ENCODE results near the gene SLC24A2.
"Not testable (repeated sequence)": the region's sequence is repeated elsewhere in the genome, so short reads cannot be mapped to it uniquely, and the experiment has no call there.

SLC24A2 gene

DNA sequence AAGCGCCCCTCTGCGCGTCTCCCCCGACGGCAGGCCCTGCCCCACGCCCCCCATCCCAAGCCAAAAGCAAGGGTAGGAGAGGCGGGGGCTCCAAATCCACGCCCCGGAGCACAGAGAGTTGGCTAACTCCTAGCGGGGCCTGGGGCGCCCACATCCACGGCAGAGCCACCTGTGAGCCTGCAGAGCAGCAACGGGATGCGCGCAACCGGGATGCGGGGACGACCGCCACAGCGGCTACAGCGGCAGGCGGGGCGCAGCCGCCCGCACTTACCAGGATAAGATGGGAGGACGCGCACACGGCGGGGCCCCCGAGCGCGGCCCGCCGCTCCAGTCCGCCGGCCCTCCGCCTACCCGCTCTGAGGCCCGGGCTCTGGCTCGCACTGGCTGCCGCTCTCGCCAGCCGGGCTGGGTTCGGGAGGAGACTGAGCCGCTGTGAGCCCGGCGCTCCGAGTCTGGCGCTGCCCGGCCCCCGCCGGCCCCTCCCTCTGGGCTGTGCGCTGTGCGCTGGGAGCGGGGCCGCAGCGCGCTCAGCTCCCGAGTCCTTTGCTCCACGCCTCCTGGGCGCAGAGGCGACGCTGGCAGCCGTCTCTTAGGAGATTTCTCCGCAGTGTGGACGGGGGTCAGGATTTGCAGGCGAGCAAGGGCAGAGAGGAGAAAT lies at the start of gene SLC24A2:
Gene SLC24A2, minus strand, starts transcription at position 424 of the 658 bp plus-strand sequence.
- in situ Hi-C loops (cut with MboI; ENCODE audit: low sequenced_read_pairs), result no loop called here
- Histone ChIP-seq H3K27me3 (ENCODE audit: low read depth) (no peaks in the 10 kb centered on the region), H3K9me3 (no peaks in the 10 kb centered on the region)

DNA sequence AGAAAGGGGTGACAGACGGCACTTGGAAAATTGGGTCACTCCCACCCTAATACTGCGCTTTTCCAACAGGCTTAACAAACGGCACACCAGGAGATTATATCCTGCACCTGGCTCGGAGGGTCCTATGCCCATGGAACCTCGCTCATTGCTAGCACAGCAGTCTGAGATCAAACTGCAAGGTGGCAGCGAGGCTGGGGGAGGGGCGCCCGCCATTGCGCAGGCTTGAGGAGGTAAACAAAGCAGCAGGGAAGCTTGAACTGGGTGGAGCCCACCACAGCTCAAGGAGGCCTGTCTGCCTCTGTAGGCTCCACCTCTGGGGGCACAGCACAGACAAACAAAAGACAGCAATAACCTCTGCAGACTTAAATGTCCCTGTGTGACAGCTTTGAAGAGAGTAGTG lies 44.5 kb upstream of the SLC24A2 start:
- H3K4me3 ChIP-seq; DNase-seq (ENCODE audit: low spot score in 2 of 2); in situ Hi-C loops (cut with MboI; ENCODE audit: low sequenced_read_pairs); H3K27me3 ChIP-seq (ENCODE audit: low read depth); H3K36me3 ChIP-seq (replicated peaks); H3K4me1 ChIP-seq; H3K9me3 ChIP-seq: not testable (repeated sequence)

More for the DNA sequence above, at the start of gene SLC24A2:
- no peak within 1 kb of the TSS for H3K4me3 ChIP-seq
- no peak for DNase-seq (ENCODE audit: low spot score in 2 of 2)
- H3K4me1 ChIP-seq, result no peaks in the 10 kb centered on the region
- H3K36me3 ChIP-seq (replicated peaks), result no peaks in the 10 kb centered on the region

DNA sequence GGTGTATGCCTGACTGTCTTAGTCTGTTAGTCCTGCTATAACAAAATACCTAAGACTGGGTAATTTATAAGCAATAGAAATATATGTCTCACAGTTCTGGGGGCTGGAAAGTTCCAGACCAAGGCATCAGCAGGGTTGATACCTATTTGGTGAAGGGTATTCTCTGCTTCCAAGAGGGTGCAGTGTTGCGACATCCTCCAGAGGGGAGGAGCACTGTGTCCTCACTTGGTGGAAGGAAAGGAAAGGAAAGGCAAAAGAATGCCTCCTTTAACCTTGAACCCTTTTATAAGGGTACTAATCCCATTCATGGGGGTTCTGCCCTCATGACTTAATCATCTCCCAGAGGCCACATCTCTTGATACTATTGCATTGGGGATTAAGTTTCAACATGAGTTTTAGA lies 42.0 kb upstream of the SLC24A2 start:
- Histone ChIP-seq H3K9me3 (no peaks in the 10 kb centered on the region), H3K4me3 (no peak overlapping the region), H3K36me3 (replicated peaks) (no peaks in the 10 kb centered on the region), H3K27me3 (ENCODE audit: low read depth) (no peaks in the 10 kb centered on the region), H3K4me1 (no peaks in the 10 kb centered on the region)
- no peak for DNase-seq (ENCODE audit: low spot score in 2 of 2)
- in situ Hi-C loops (cut with MboI; ENCODE audit: low sequenced_read_pairs), result no loop called here

DNA sequence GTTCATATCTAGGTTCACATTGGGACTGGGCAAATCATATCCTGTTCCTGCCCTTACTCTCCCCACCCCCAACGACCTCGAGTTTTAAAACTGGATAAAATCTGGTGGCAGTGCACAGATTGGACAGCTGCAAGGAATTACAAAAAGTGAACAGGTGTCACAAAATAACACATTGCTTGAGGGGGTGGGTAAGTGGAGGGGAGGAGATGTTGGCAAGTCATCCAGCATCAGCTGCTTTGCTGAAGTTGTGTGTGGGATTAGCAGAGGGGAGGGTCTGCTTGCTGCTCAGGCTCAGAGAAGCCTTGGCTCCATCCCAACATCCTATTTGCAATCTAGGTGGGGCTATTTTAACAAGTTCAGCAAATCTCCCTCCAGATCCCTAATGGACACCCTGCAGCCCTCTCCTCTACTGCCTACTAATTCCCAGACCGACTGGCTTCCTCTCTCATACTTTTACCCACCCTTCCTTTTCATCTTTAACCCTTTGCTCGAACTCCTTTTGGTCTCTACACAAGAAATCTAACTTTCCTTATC lies 39.8 kb upstream of the SLC24A2 start:
- H3K4me3 ChIP-seq, result no peak overlapping the region
- no peaks in the 10 kb centered on the region for H3K27me3 ChIP-seq (ENCODE audit: low read depth)
- in situ Hi-C loops (cut with MboI; ENCODE audit: low sequenced_read_pairs), result no loop called here
- DNase-seq (ENCODE audit: low spot score in 2 of 2), result no peak
- no peaks in the 10 kb centered on the region for H3K36me3 ChIP-seq (replicated peaks)
- H3K4me1 ChIP-seq, result no peaks in the 10 kb centered on the region
- no peaks in the 10 kb centered on the region for H3K9me3 ChIP-seq

DNA sequence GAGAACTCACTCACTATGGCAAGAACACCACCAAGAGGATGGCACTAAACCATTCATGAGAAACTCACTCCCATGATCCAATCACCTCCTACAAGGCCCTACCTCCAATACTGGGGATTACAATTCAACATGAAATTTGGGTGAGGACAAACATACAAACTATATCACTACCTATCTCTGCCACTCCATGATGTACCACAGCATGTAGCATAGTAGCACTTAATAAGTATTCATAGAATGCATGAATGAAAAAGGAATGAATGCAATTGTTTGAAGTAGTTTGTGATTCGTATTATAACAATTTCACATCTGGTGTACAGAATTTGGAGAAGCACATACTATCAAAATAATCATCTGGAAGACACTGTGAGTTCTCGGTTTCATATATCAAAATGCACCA lies 27.9 kb upstream of the SLC24A2 start:
- DNase-seq (ENCODE audit: low spot score in 2 of 2), result no peak
- Histone ChIP-seq H3K27me3 (ENCODE audit: low read depth) (no peaks in the 10 kb centered on the region), H3K36me3 (replicated peaks) (no peaks in the 10 kb centered on the region), H3K9me3 (no peaks in the 10 kb centered on the region), H3K4me3 (no peak overlapping the region), H3K4me1 (no peaks in the 10 kb centered on the region)
- in situ Hi-C loops (cut with MboI; ENCODE audit: low sequenced_read_pairs), result no loop called here

DNA sequence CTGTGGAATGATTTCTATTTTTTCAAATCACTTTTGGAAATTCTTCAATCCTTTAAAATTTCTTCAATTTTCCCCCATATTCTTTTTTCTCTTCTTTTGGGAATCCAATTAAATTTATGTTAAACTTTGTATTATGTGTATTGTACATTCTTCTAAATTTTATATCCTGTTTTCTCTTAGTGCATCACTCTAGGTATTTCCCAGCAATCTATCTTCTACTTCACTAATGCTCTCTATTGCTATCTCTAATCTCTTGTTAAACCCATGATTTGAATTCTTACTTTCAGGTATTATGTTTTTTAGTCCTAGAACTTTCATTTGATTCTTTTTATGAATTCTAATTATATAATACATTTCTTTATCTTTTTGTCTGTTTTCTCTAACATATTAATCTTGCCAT lies 23.4 kb upstream of the SLC24A2 start:
- Histone ChIP-seq H3K27me3 (ENCODE audit: low read depth) (no peaks in the 10 kb centered on the region), H3K9me3 (no peaks in the 10 kb centered on the region), H3K4me1 (peaks cover 7% of the 10 kb centered on the region), H3K36me3 (replicated peaks) (no peaks in the 10 kb centered on the region), H3K4me3 (no peak overlapping the region)
- in situ Hi-C loops (cut with MboI; ENCODE audit: low sequenced_read_pairs), result no loop called here
- DNase-seq (ENCODE audit: low spot score in 2 of 2), result no peak

DNA sequence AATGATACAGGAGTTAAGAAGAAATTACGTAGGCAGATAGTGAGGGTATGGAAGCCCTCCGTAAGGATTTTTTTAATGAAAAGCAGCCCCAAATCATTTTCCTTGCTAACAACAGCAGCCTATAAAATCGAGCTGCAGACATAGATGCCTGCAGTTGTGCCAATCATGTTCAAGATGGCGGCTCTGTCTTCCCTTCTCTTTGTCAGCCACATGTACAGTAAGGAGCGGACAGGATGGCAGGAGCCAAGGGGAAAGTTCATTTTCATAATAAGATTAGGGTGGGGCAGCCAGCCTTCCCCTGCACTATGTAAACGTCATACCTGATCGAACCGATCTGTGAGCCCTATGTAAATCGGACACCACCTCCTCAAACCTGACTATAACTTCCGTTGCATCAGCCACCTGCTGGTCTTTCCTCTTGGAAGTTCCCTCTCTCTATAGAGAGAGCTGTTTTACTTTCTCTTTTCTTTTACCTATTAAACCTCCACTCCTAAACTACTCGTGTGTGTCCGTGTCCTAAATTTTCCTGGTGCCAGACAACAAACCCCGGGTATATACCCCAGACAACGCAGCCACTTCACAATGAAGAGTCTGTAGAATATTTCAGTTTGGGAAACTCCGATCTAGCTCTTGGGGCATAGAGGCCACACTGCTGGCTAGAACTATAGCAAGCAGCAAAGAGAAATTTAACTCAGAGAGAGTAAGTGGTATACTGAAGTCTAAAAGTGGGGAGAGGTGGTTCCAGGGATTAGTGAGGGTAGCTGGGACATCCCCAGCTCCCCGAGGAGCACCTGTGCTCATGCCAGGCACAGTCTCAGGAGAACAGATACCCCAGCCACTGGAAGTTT lies 20.8 kb upstream of the SLC24A2 start:
- Histone ChIP-seq H3K9me3 (no peaks in the 10 kb centered on the region), H3K4me3 (no peak overlapping the region), H3K4me1 (peaks cover 15% of the 10 kb centered on the region), H3K27me3 (ENCODE audit: low read depth) (no peaks in the 10 kb centered on the region), H3K36me3 (replicated peaks) (no peaks in the 10 kb centered on the region)
- in situ Hi-C loops (cut with MboI; ENCODE audit: low sequenced_read_pairs), result no loop called here
- no peak for DNase-seq (ENCODE audit: low spot score in 2 of 2)

DNA sequence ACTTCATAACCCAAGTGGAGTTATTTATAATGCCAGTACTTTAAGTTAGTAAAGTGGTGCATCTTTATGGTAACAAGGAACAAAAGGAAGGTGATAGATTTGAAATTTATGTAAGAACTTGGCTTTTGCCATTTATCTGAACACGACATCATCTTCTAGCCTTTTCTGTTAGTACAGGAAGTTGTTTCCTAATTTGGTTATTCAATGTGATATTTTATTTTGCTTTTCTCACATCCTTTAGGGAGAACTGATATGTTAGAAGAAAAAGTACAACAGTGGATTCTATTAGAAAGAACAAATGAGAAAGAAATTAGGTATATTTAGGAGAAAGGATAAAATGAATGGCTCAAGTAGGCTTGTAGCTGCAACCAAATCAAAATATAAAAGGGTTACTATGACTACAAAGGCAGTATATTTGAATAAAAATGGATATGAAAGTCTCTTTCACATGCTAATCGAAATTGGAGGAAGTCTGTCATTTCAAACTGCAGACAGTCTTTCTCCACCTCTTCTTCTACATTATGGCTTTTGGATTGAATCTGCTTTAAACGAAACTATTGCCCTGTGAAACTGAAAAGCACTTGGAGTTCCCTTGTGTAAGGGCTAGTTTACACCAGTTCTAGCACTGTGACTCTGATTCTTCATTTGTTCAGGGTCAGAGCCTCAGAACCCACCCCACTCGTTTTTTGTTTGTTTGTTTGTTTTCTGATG lies 18.5 kb upstream of the SLC24A2 start:
- Histone ChIP-seq H3K36me3 (replicated peaks) (no peaks in the 10 kb centered on the region), H3K4me1 (peaks cover 15% of the 10 kb centered on the region), H3K9me3 (no peaks in the 10 kb centered on the region), H3K27me3 (ENCODE audit: low read depth) (no peaks in the 10 kb centered on the region), H3K4me3 (no peak overlapping the region)
- in situ Hi-C loops (cut with MboI; ENCODE audit: low sequenced_read_pairs), result no loop called here
- peak in 1 of 2 experiments; percentile 78 for DNase-seq (ENCODE audit: low spot score in 2 of 2)

DNA sequence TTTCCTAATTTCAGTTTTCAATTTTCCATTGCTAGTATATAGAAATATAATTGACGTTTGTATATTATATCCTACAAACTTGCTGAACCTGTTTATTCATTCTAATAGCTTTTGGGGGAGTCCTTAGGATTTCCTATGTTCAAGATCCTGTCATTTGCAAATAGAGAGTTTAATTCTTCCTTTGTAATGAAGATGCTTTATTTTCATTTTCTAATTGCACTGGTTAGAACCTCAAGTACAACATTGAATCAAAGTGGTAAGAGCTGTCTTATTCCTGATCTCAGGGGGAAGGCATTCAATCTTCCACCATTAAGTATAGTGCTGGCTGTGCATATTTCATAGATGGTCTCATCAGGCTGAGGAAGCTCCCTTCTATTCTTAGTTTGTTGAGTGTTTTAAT lies 15.6 kb upstream of the SLC24A2 start:
- no peaks in the 10 kb centered on the region for H3K9me3 ChIP-seq
- H3K4me3 ChIP-seq, result no peak overlapping the region
- DNase-seq (ENCODE audit: low spot score in 2 of 2), result no peak
- in situ Hi-C loops (cut with MboI; ENCODE audit: low sequenced_read_pairs), result no loop called here
- H3K4me1 ChIP-seq, result peaks cover 15% of the 10 kb centered on the region
- H3K27me3 ChIP-seq (ENCODE audit: low read depth), result no peaks in the 10 kb centered on the region
- no peaks in the 10 kb centered on the region for H3K36me3 ChIP-seq (replicated peaks)

DNA sequence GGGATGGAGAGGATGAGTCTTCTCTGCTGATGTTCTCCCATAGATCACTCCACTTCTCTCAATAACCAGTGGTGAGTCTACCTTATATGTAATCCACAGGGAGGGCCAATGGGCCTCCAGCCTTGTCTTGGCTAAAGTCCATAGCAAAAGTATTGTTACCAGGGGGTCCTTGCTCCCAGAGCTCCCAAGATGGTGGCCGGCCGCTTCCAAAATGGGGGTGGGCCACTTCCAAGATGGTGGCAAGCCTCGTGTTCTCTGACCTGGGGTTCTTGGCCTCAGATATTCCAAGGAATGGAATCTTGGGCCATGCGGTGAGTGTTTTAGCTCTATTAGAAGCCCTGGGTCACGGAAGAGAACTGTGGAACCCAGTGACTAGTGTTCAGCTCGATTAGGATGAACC lies 12.0 kb upstream of the SLC24A2 start:
- H3K36me3 ChIP-seq (replicated peaks), result no peaks in the 10 kb centered on the region
- H3K4me3 ChIP-seq, result no peak overlapping the region
- no peaks in the 10 kb centered on the region for H3K27me3 ChIP-seq (ENCODE audit: low read depth)
- no peaks in the 10 kb centered on the region for H3K4me1 ChIP-seq
- in situ Hi-C loops (cut with MboI; ENCODE audit: low sequenced_read_pairs), result no loop called here
- H3K9me3 ChIP-seq, result no peaks in the 10 kb centered on the region
- DNase-seq (ENCODE audit: low spot score in 2 of 2), result no peak

DNA sequence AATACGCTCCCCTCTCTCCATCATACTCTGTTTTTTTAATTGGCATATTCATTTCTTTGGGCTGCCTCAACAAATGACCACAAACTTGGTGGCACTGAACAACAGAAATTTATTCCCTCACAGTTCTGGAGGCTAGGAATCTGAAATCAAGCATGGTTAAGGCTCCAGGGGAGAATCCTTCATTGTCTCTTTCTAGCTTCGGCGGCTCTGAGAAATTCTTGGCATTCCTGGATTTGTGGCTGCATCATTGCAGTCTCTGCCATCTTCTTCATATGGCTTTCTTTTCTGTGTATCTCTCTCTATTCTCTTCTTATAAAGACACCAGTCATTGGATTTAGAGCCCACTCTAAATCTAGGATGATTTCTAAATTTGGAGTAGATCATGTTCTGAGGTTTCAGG lies 10.9 kb upstream of the SLC24A2 start:
- no peak for DNase-seq (ENCODE audit: low spot score in 2 of 2)
- H3K9me3 ChIP-seq, result no peaks in the 10 kb centered on the region
- in situ Hi-C loops (cut with MboI; ENCODE audit: low sequenced_read_pairs), result no loop called here
- H3K4me1 ChIP-seq, result no peaks in the 10 kb centered on the region
- no peak overlapping the region for H3K4me3 ChIP-seq
- no peaks in the 10 kb centered on the region for H3K36me3 ChIP-seq (replicated peaks)
- H3K27me3 ChIP-seq (ENCODE audit: low read depth), result no peaks in the 10 kb centered on the region

DNA sequence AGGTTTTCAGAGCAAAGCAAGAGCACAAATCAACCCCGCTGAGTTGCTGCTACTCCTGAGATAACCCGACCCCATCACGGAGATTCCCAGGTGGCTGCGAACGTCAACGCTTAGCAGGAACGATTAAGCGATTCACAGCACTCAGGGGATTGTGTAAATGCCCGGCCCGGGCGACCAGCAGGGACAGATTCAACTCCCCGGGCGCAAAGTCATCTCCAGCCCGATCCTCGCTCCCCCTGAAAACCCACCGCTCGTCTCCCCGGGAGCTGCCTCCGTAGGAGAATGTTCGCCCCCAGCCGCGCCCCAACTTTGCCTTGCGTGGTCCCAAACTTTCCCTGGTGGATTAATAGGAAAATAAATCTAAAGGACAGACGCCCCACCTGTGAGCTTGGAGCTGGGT lies 685 bp downstream of the SLC24A2 start:
- no peaks in the 10 kb centered on the region for H3K9me3 ChIP-seq
- H3K4me1 ChIP-seq, result no peaks in the 10 kb centered on the region
- no peaks in the 10 kb centered on the region for H3K36me3 ChIP-seq (replicated peaks)
- no peak for DNase-seq (ENCODE audit: low spot score in 2 of 2)
- H3K27me3 ChIP-seq (ENCODE audit: low read depth), result no peaks in the 10 kb centered on the region
- in situ Hi-C loops (cut with MboI; ENCODE audit: low sequenced_read_pairs), result no loop called here
- H3K4me3 ChIP-seq, result no peak overlapping the region

DNA sequence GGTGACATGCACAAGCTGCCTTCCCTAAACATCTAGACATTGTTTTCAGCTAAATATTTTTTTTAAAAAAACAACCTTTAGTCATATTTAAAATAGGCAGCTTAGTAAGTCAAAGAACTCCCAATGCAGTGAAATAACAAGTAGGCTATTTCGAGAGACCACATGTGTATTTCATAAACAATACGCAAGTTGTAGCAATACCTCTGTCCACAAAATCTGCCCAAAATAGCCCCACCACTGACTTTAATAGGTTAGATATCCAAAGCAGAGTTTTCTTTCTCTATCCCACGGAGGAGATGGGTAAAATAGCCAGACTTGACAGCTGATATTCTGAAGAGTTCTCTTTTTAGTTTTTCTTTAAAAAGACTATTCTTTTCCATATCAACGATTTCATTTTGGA lies 1.2 kb downstream of the SLC24A2 start:
- in situ Hi-C loops (cut with MboI; ENCODE audit: low sequenced_read_pairs), result no loop called here
- no peaks in the 10 kb centered on the region for H3K27me3 ChIP-seq (ENCODE audit: low read depth)
- no peaks in the 10 kb centered on the region for H3K9me3 ChIP-seq
- no peaks in the 10 kb centered on the region for H3K4me1 ChIP-seq
- DNase-seq (ENCODE audit: low spot score in 2 of 2), result no peak
- no peaks in the 10 kb centered on the region for H3K36me3 ChIP-seq (replicated peaks)
- no peak overlapping the region for H3K4me3 ChIP-seq

DNA sequence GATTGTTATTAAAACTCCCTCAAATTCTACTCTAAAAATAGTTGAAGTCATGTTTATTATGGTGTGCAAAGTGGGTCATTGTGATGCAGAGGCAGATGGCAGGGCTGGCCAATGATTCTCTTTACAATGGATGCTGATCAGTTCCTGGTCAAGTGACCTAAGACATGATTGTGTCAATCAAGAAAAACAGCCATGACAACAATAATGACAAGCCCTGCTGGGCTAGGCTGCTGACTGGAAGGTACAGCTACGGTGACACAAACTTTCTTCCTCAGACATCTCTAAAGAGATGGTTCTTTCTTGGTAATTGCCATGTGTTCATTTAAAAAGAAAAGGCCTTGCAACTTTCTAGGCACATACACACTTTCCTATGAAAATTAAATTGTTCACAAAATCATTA lies 3.6 kb downstream of the SLC24A2 start:
- H3K9me3 ChIP-seq, result no peaks in the 10 kb centered on the region
- DNase-seq (ENCODE audit: low spot score in 2 of 2), result no peak
- H3K27me3 ChIP-seq (ENCODE audit: low read depth), result no peaks in the 10 kb centered on the region
- no peak overlapping the region for H3K4me3 ChIP-seq
- H3K36me3 ChIP-seq (replicated peaks), result no peaks in the 10 kb centered on the region
- in situ Hi-C loops (cut with MboI; ENCODE audit: low sequenced_read_pairs), result no loop called here
- H3K4me1 ChIP-seq, result no peaks in the 10 kb centered on the region
